Caco-2 (cell line): ENCODE measurements around the gene TFEC. TPM values are rescaled to one million over a fixed set of nuclear protein-coding genes. Genes with fewer than 3 reads are reported as not detected.
"Not testable (repeated sequence)": the region's sequence is repeated elsewhere in the genome, so short reads cannot be mapped to it uniquely, and the experiment has no call there.

Experiments
- BruUV-seq: library from RNA; stranded (reverse); fragments of 400-500 nt; replicated peaks from 2 replicates; lab custom pipeline; 2021; lab: Mats Ljungman, UMichigan
- CTCF ChIA-PET: fragments of 300-600 bp; sonication (Branson Sonifier 250); formaldehyde crosslinking; loops from one replicate; lab custom pipeline; 2022; ENCODE audit warnings: antibody characterized with exemption; lab: Charles Lee
- POLR2A ChIA-PET: fragments of 300-600 bp; sonication (Branson Sonifier 250); formaldehyde crosslinking; loops from one replicate; lab custom pipeline; 2022; ENCODE audit warnings: antibody characterized with exemption; lab: Charles Lee
- DNase-seq, 2 experiments: peaks; one replicate each; pipeline versions ENCODE4 v3.0.0 to v3.0.0-alpha.2; 2020 to 2022
- H3K27me3 ChIP-seq: replicated peaks from 2 replicates; pipeline ENCODE4 v1.6.0; 2011; ENCODE audit warnings: low read length; ENCODE audit not compliant: control insufficient read depth, insufficient read depth
- H3K36me3 ChIP-seq: 2 replicates; pipeline ENCODE4 v1.5.1; 2011; ENCODE audit warnings: low read length; ENCODE audit not compliant: control insufficient read depth, insufficient read depth
- H3K4me1 ChIP-seq: fragments of 250-450 bp; sonication (Bioruptor Pico); 2 replicates; pipeline ENCODE4 v1.5.1; 2020; ENCODE audit warnings: mild to moderate bottlenecking
- H3K4me3 ChIP-seq: 2 replicates; pipeline ENCODE4 v1.5.1; 2011; ENCODE audit warnings: low read depth, mild to moderate bottlenecking, control low read depth, low read length
- H3K9me3 ChIP-seq: fragments of 250-450 bp; sonication (Bioruptor Pico); 2 replicates; pipeline ENCODE4 v1.5.1; 2020; ENCODE audit warnings: mild to moderate bottlenecking, moderate library complexity
- H3K27ac Mint-ChIP-seq: one replicate; pipeline ENCODE4 v1.8.0; 2022; ENCODE audit warnings: mixed read lengths; ENCODE audit not compliant: unreplicated experiment
- H3K27me3 Mint-ChIP-seq: one replicate; pipeline ENCODE4 v1.8.0; 2022; ENCODE audit warnings: mixed read lengths; ENCODE audit not compliant: insufficient read depth, unreplicated experiment
- H3K36me3 Mint-ChIP-seq: one replicate; pipeline ENCODE4 v1.8.0; 2022; ENCODE audit warnings: mild to moderate bottlenecking, mixed read lengths; ENCODE audit not compliant: insufficient read depth, unreplicated experiment
- H3K4me1 Mint-ChIP-seq: one replicate; pipeline ENCODE4 v1.8.0; 2022; ENCODE audit warnings: low read depth, mixed read lengths; ENCODE audit not compliant: unreplicated experiment
- H3K4me3 Mint-ChIP-seq: one replicate; pipeline ENCODE4 v1.8.0; 2022; ENCODE audit warnings: mild to moderate bottlenecking, moderate library complexity, mixed read lengths; ENCODE audit not compliant: unreplicated experiment
- H3K9me3 Mint-ChIP-seq: one replicate; pipeline ENCODE4 v1.8.0; 2022; ENCODE audit warnings: mixed read lengths; ENCODE audit not compliant: unreplicated experiment
- CTCF ChIP-seq, 2 experiments: fragments of 200-600 bp in 1 of 2; IDR thresholded peaks; 1 replicate in 1 of 2; 2 replicates in 1 of 2; pipeline versions ENCODE4 v1.5.1 to v1.8.0; 2011 to 2022; ENCODE audit warnings: antibody characterized with exemption in 1 of 2, control low read depth in 1 of 2, inconsistent platforms in 1 of 2, low read depth in 1 of 2, low read length in 1 of 2, mild to moderate bottlenecking in 1 of 2, moderate library complexity in 1 of 2; ENCODE audit not compliant: insufficient read depth in 1 of 2, severe bottlenecking in 1 of 2, unreplicated experiment in 1 of 2
- intact Hi-C: fragments of 100-400 bp; cut with micrococcal nuclease; formaldehyde crosslinking; loops from one replicate; pipeline ENCODE4 v1.10.0; 2022; ENCODE audit not compliant: unreplicated experiment
- total RNA-seq: library from RNA; stranded (reverse); gene quantifications from 2 replicates; pipeline ENCODE4 v1.2.3, GENCODE V29; 2022

TFEC gene
- total RNA-seq, 1 experiment from 2014 or later: 45.1 TPM

GRCh38 chr7:116064179-116064578 is 33.6 kb upstream of the TFEC start:
- H3K27me3 Mint-ChIP-seq: no peaks in the 10 kb centered on the region
- no peaks in the 10 kb centered on the region for H3K4me1 Mint-ChIP-seq
- no peak for DNase-seq
- no peak overlapping the region for H3K4me3 ChIP-seq
- H3K9me3 ChIP-seq: no peaks in the 10 kb centered on the region
- no peak for TF ChIP-seq CTCF (IDR thresholded peaks at IDR 0.05; ENCODE audit: insufficient read depth in 1 of 2, low read depth in 1 of 2, low read length in 1 of 2, severe bottlenecking in 1 of 2, unreplicated experiment in 1 of 2)
- no peaks in the 10 kb centered on the region for H3K4me1 ChIP-seq
- no TSS peak for BruUV-seq
- no peaks in the 10 kb centered on the region for H3K36me3 Mint-ChIP-seq
- no peaks in the 10 kb centered on the region for H3K27me3 ChIP-seq
- ChIA-PET CTCF (no interaction called here), POLR2A (no interaction called here)
- no peaks in the 10 kb centered on the region for H3K9me3 Mint-ChIP-seq
- no peaks in the 10 kb centered on the region for H3K36me3 ChIP-seq
- H3K27ac Mint-ChIP-seq: no peak overlapping the region
- H3K4me3 Mint-ChIP-seq: no peak overlapping the region
- intact Hi-C loops: no loop called here

- POLR2A ChIA-PET: no interaction called here
- H3K27me3 ChIP-seq: no peaks in the 10 kb centered on the region
- CTCF ChIA-PET: no interaction called here
- intact Hi-C loops: no loop called here
- no TSS peak for BruUV-seq
- H3K4me1 ChIP-seq: no peaks in the 10 kb centered on the region
- H3K9me3 Mint-ChIP-seq: no peaks in the 10 kb centered on the region
- no peaks in the 10 kb centered on the region for H3K9me3 ChIP-seq
- no peaks in the 10 kb centered on the region for H3K4me1 Mint-ChIP-seq
- H3K27ac Mint-ChIP-seq: no peak overlapping the region
- DNase-seq: no peak
- H3K4me3 ChIP-seq: no peak overlapping the region
- no peaks in the 10 kb centered on the region for H3K27me3 Mint-ChIP-seq
- H3K36me3 Mint-ChIP-seq: no peaks in the 10 kb centered on the region
- H3K4me3 Mint-ChIP-seq: no peak overlapping the region
- TF ChIP-seq CTCF (IDR thresholded peaks at IDR 0.05; ENCODE audit: insufficient read depth in 1 of 2, low read depth in 1 of 2, low read length in 1 of 2, severe bottlenecking in 1 of 2, unreplicated experiment in 1 of 2): no peak
- no peaks in the 10 kb centered on the region for H3K36me3 ChIP-seq
These were observed 32.1 kb upstream of the TFEC start for GRCh38 chr7:116062666-116063065.

GRCh38 chr7:116052006-116052405 is 21.4 kb upstream of the TFEC start:
- CTCF ChIA-PET: no interaction called here
- Mint-ChIP-seq H3K27ac (no peak overlapping the region), H3K4me3 (no peak overlapping the region), H3K9me3 (no peaks in the 10 kb centered on the region), H3K27me3 (peaks cover 3% of the 10 kb centered on the region), H3K4me1 (no peaks in the 10 kb centered on the region), H3K36me3 (no peaks in the 10 kb centered on the region)
- no TSS peak for BruUV-seq
- Histone ChIP-seq H3K27me3 (no peaks in the 10 kb centered on the region), H3K4me1 (no peaks in the 10 kb centered on the region), H3K9me3 (no peaks in the 10 kb centered on the region), H3K4me3 (no peak overlapping the region), H3K36me3 (no peaks in the 10 kb centered on the region)
- DNase-seq: no peak
- TF ChIP-seq CTCF (IDR thresholded peaks at IDR 0.05; ENCODE audit: insufficient read depth in 1 of 2, low read depth in 1 of 2, low read length in 1 of 2, severe bottlenecking in 1 of 2, unreplicated experiment in 1 of 2): no peak
- intact Hi-C loops: no loop called here
- POLR2A ChIA-PET: no interaction called here

- H3K27me3 ChIP-seq, H3K27me3 Mint-ChIP-seq, H3K9me3 ChIP-seq, POLR2A ChIA-PET, H3K4me1 Mint-ChIP-seq, H3K36me3 Mint-ChIP-seq, DNase-seq, H3K4me1 ChIP-seq, intact Hi-C loops, H3K9me3 Mint-ChIP-seq, H3K36me3 ChIP-seq, H3K4me3 Mint-ChIP-seq, H3K4me3 ChIP-seq, BruUV-seq, CTCF ChIA-PET, H3K27ac Mint-ChIP-seq: not testable (repeated sequence)
These were observed 16.7 kb upstream of the TFEC start for GRCh38 chr7:116047261-116047660.
